CD4-positive, alpha-beta memory T cell (primary cell): ENCODE measurements around the gene SIDT2. TPM values are rescaled to one million over a fixed set of nuclear protein-coding genes. Genes with fewer than 3 reads are reported as not detected.
A peak's percentile ranks its signal among the peaks of the same experiment; 100 is the strongest.

ENCODE experiments used
- CTCF ChIA-PET: fragments of 350-600 bp; sonication (Branson Sonifier 250); formaldehyde crosslinking; loops from one replicate; lab custom pipeline; 2021; ENCODE audit warnings: inconsistent platforms; ENCODE audit not compliant: partially characterized antibody; lab: Charles Lee
- POLR2A ChIA-PET: fragments of 350-600 bp; sonication (Branson Sonifier 250); formaldehyde crosslinking; loops from one replicate; lab custom pipeline; 2021; ENCODE audit not compliant: partially characterized antibody; lab: Charles Lee
- DNase-seq, 5 donors: peaks; one replicate each; pipeline versions ENCODE4 v3.0.0 to v3.0.0-alpha.2; 2020 to 2022; ENCODE audit warnings: mixed read lengths in 1 of 5
- H3K27ac ChIP-seq: one replicate; pipeline ENCODE4 v1.7.0; 2013; ENCODE audit warnings: low read depth, low read length
- H3K27me3 ChIP-seq: 2 replicates; pipeline ENCODE4 v1.7.0; 2013; ENCODE audit warnings: mild to moderate bottlenecking, low read length, moderate library complexity; ENCODE audit not compliant: insufficient read depth
- H3K36me3 ChIP-seq: 2 replicates; pipeline ENCODE4 v1.7.0; 2013; ENCODE audit warnings: mild to moderate bottlenecking, low read length, moderate library complexity; ENCODE audit not compliant: insufficient read depth
- H3K4me1 ChIP-seq: 2 replicates; pipeline ENCODE4 v1.7.0; 2013; ENCODE audit warnings: mild to moderate bottlenecking, low read length, moderate library complexity; ENCODE audit not compliant: insufficient read depth
- H3K4me3 ChIP-seq, 2 donors: one replicate each; pipeline ENCODE4 v1.7.0; 2013; ENCODE audit warnings: low read length in 2 of 2, mild to moderate bottlenecking in 1 of 2
- H3K9me3 ChIP-seq, 2 donors: one replicate each; pipeline ENCODE4 v1.7.0; 2013; ENCODE audit warnings: low read length in 2 of 2, control low read depth in 1 of 2; ENCODE audit not compliant: control insufficient read depth in 1 of 2
- H3K27ac Mint-ChIP-seq, 7 donors: one replicate each; pipeline ENCODE4 v1.8.0; 2020 to 2021; ENCODE audit warnings: mixed read lengths in 7 of 7, mild to moderate bottlenecking in 6 of 7, inconsistent platforms in 3 of 7, moderate library complexity in 3 of 7
- H3K27me3 Mint-ChIP-seq, 2 donors: one replicate each; pipeline ENCODE4 v1.8.0; 2020 to 2021; ENCODE audit warnings: mixed read lengths in 2 of 2
- H3K36me3 Mint-ChIP-seq, 2 donors: one replicate each; pipeline ENCODE4 v1.8.0; 2020 to 2021; ENCODE audit warnings: mixed read lengths in 2 of 2, inconsistent platforms in 1 of 2, mild to moderate bottlenecking in 1 of 2
- H3K4me1 Mint-ChIP-seq, 4 donors: one replicate each; pipeline ENCODE4 v1.8.0; 2020 to 2021; ENCODE audit warnings: mixed read lengths in 4 of 4, mild to moderate bottlenecking in 1 of 4
- H3K4me3 Mint-ChIP-seq, 8 donors: one replicate each; pipeline ENCODE4 v1.8.0; 2020 to 2021; ENCODE audit warnings: mixed read lengths in 8 of 8, mild to moderate bottlenecking in 7 of 8, moderate library complexity in 6 of 8, inconsistent platforms in 3 of 8
- H3K9me3 Mint-ChIP-seq, 8 donors: one replicate each; pipeline ENCODE4 v1.8.0; 2020 to 2021; ENCODE audit warnings: mixed read lengths in 8 of 8, mild to moderate bottlenecking in 5 of 8, inconsistent platforms in 3 of 8, moderate library complexity in 1 of 8
- intact Hi-C: fragments of 100-400 bp; cut with micrococcal nuclease; formaldehyde crosslinking; loops from one replicate; pipeline ENCODE4 v1.15.1; 2023
- polyA plus RNA-seq, 2 donors: library from polyadenylated mRNA; unstranded; fragments of 300-500 nt; fragmentation: Illumina TruSeq; gene quantifications; one replicate each; pipeline ENCODE4 v1.2.3, GENCODE V29; 2021
- total RNA-seq, 2 experiments: library from RNA; stranded (reverse); gene quantifications; one replicate each; pipeline ENCODE4 v1.2.3, GENCODE V29; 2021

The SIDT2 gene
- total and polyA plus RNA-seq, 4 experiments from 2014 or later = 2.1 to 67.3 (median 32.2) TPM

DNA sequence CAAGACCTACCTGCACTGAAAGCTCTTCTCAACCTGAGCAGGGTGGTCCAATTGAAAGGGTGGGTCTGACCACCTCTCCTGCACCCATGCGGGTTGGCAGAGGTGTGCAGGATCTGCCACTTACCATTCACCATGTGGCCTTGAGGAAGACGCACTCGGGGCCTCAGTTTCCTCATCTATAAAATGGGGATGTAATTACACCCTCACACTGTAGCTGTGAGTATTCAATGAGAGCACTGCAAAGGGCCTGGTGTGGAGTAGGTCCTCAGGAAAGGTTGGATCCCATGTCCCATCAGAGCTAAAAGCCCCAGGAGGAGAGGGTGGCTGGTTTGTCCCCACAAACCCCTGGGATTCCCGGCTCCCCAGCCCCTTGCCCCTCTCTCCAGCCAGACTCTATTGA is 20.1 kb downstream of the SIDT2 start:
- no peaks in the 10 kb centered on the region for H3K27me3 Mint-ChIP-seq
- intact Hi-C loops = no loop called here
- Histone ChIP-seq H3K9me3 (no peaks in the 10 kb centered on the region), H3K4me1 (no peaks in the 10 kb centered on the region), H3K36me3 (peaks cover under 1% of the 10 kb centered on the region), H3K4me3 (no peak overlapping the region), H3K27me3 (no peaks in the 10 kb centered on the region), H3K27ac (no peak overlapping the region)
- POLR2A ChIA-PET = interaction anchor here (3.3 kb wide), 1 partner anchor 19 kb away, joined by 15 read pairs; the partner anchor contains the start of gene SIDT2
- no peak for DNase-seq
- no peaks in the 10 kb centered on the region for H3K9me3 Mint-ChIP-seq
- H3K27ac Mint-ChIP-seq = peak overlapping the region in 2 of 7 donors; percentile 42 to 46
- H3K36me3 Mint-ChIP-seq = peaks cover 5 to 22% of the 10 kb centered on the region in 2 donors
- CTCF ChIA-PET = no interaction called here
- peak overlapping the region in 1 of 8 donors; percentile 31 for H3K4me3 Mint-ChIP-seq
- peaks cover 0 to 11% (median 5%) of the 10 kb centered on the region in 4 donors for H3K4me1 Mint-ChIP-seq

GRCh38 chr11:117199053-117199915 is 20.7 kb downstream of the SIDT2 start, which contains the start of gene TAGLN:
Gene TAGLN (plus strand): TSS chr11:117199370. CDS start chr11:117203014, 3,644 bp downstream.
- peaks cover 7% of the 10 kb centered on the region for H3K36me3 ChIP-seq
- intact Hi-C loops = no loop called here
- no peaks in the 10 kb centered on the region for H3K27me3 ChIP-seq
- POLR2A ChIA-PET = interaction anchor here (3.3 kb wide), 1 partner anchor 20 kb away, joined by 15 read pairs; the partner anchor contains the start of gene SIDT2
- Mint-ChIP-seq H3K9me3 (no peaks in the 10 kb centered on the region), H3K27me3 (no peaks in the 10 kb centered on the region), H3K4me1 (peaks cover 1 to 14% (median 6%) of the 10 kb centered on the region in 4 donors), H3K36me3 (peaks cover 10 to 28% of the 10 kb centered on the region in 2 donors), H3K4me3 (peak within 1 kb of the TSS in 2 of 8 donors; percentile 31 to 36), H3K27ac (peak within 1 kb of the TSS in 6 of 7 donors; percentile 5 to 70 (median 42))
- no peaks in the 10 kb centered on the region for H3K4me1 ChIP-seq
- H3K27ac ChIP-seq = no peak within 1 kb of the TSS
- no peak within 1 kb of the TSS for H3K4me3 ChIP-seq
- CTCF ChIA-PET = no interaction called here
- no peak for DNase-seq
- H3K9me3 ChIP-seq = no peaks in the 10 kb centered on the region

DNA sequence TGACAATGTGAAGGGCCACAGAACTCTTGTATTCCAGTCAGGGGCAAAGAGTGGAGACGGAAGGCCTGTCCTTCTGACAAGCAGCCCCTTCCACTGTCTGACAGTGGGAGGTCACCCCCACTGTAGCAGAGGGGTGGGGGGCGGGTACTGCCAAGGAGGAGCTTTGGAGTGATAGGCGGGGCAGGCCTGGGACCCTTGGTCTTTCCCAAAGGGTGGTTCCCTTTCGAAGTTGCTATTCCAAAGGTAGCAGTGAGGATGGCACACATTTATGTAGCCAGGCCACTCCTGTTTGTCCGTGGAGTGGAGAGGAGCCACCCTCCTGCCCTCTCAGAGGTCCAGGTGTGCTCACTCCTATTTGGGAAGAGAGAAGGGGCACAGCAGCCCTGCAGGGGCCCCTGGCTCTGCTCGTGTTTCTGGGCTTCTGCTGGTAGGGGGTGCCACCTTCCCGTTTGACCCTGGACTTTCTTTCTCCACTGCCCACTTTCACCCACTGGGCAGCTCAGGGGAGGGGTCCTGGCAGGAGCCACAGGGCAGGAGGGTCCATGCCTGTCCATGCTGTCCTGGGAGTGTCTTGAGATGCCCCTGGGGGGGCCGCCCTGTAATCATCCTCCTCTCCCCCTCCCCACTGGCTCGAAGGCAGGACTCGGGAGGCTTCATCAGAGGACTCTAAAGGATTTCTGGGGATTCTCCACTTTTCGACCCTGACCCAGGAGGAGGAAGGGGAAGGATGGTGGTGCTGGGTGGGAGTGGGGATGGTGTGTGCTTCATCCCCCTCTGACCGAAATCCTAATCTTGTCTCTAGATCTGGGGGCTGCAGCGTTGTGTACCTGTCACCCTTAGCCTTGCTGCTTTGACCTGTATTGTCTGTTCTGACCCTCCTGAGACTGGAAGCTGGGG is 21.6 kb downstream of the SIDT2 start:
- H3K27me3 ChIP-seq = no peaks in the 10 kb centered on the region
- H3K4me1 Mint-ChIP-seq = peaks cover 1 to 9% (median 5%) of the 10 kb centered on the region in 4 donors
- no peaks in the 10 kb centered on the region for H3K9me3 Mint-ChIP-seq
- peak overlapping the region in 4 of 7 donors; percentile 12 to 75 (median 39) for H3K27ac Mint-ChIP-seq
- H3K4me3 Mint-ChIP-seq = peak overlapping the region in 1 of 8 donors; percentile 36
- peaks cover 14% of the 10 kb centered on the region for H3K36me3 ChIP-seq
- DNase-seq = no peak
- no peaks in the 10 kb centered on the region for H3K27me3 Mint-ChIP-seq
- H3K4me3 ChIP-seq = no peak overlapping the region
- POLR2A ChIA-PET = interaction anchor here (3.3 kb wide), 1 partner anchor 21 kb away, joined by 15 read pairs; the partner anchor contains the start of gene SIDT2
- no peak overlapping the region for H3K27ac ChIP-seq
- H3K36me3 Mint-ChIP-seq = peaks cover 16 to 34% of the 10 kb centered on the region in 2 donors
- no peaks in the 10 kb centered on the region for H3K4me1 ChIP-seq
- intact Hi-C loops = no loop called here
- H3K9me3 ChIP-seq = no peaks in the 10 kb centered on the region
- CTCF ChIA-PET = no interaction called here

GRCh38 chr11:117200813-117201657 is 22.5 kb downstream of the SIDT2 start:
- intact Hi-C loops = no loop called here
- Mint-ChIP-seq H3K36me3 (peaks cover 20 to 41% of the 10 kb centered on the region in 2 donors), H3K27me3 (no peaks in the 10 kb centered on the region), H3K4me1 (peaks cover 0 to 8% (median 1%) of the 10 kb centered on the region in 4 donors), H3K9me3 (no peaks in the 10 kb centered on the region), H3K4me3 (no peak overlapping the region), H3K27ac (peak overlapping the region in 4 of 7 donors; percentile 17 to 75 (median 42))
- H3K4me3 ChIP-seq = no peak overlapping the region
- POLR2A ChIA-PET = interaction anchor here (0.5 kb wide), 1 partner anchor 54 kb away, joined by 3 read pairs; no protein-coding TSS in a partner anchor
- H3K36me3 ChIP-seq = peaks cover 18% of the 10 kb centered on the region
- H3K4me1 ChIP-seq = no peaks in the 10 kb centered on the region
- CTCF ChIA-PET = no interaction called here
- H3K9me3 ChIP-seq = no peaks in the 10 kb centered on the region
- no peak for DNase-seq
- H3K27me3 ChIP-seq = no peaks in the 10 kb centered on the region
- H3K27ac ChIP-seq = no peak overlapping the region

DNA sequence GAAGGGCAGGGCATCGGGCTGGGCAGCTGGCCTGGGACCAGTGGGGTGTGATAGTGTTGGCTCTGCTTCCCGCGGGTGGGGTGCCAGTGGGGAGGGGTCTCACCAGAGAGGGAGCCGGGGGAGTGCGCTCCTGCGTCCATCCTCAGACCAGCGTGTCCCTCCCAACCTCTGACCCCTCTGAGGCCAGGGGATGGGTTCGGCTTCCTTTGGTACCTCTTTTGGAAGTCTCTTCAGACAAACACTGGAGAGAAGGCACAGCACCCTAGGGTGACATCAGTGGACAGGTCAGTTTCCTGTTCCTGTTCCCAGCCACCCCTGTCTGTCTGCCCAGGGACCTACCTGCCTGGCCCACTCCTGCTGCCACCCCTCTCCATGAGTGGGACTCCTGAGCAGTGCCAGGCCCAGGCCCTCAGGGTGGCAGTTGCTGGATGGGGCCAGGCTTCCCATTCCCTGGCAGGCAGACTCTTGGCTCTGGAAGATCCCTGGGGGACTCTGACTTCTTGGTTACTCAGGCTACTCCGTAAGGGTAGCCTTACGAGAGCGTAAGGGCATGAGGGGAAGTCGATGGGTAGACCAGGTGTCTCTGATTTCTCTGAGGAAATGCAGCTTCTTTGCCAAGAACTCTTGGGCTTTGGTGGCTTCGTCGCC is 23.2 kb downstream of the SIDT2 start:
- peaks cover 18% of the 10 kb centered on the region for H3K36me3 ChIP-seq
- H3K4me1 Mint-ChIP-seq = peaks cover 0 to 8% (median 1%) of the 10 kb centered on the region in 4 donors

More for the DNA sequence above, 23.2 kb downstream of the SIDT2 start:
- no peak overlapping the region for H3K27ac ChIP-seq
- no peak overlapping the region for H3K4me3 Mint-ChIP-seq
- H3K9me3 Mint-ChIP-seq = no peaks in the 10 kb centered on the region
- H3K4me3 ChIP-seq = no peak overlapping the region
- ChIA-PET POLR2A (interaction anchor here (0.5 kb wide), 1 partner anchor 55 kb away, joined by 3 read pairs; no protein-coding TSS in a partner anchor), CTCF (interaction anchor here (0.9 kb wide), 1 partner anchor 25 kb away, joined by 4 read pairs; no protein-coding TSS in a partner anchor)
- peak overlapping the region in 3 of 7 donors; percentile 52 to 75 (median 65) for H3K27ac Mint-ChIP-seq
- H3K9me3 ChIP-seq = no peaks in the 10 kb centered on the region
- no peaks in the 10 kb centered on the region for H3K27me3 ChIP-seq
- intact Hi-C loops = no loop called here
- H3K27me3 Mint-ChIP-seq = no peaks in the 10 kb centered on the region
- H3K36me3 Mint-ChIP-seq = peaks cover 20 to 41% of the 10 kb centered on the region in 2 donors
- no peaks in the 10 kb centered on the region for H3K4me1 ChIP-seq
- DNase-seq = no peak
